MM.1S (cell line): ENCODE measurements around the gene KLHL13.
A peak's percentile ranks its signal among the peaks of the same experiment; 100 is the strongest.

Experiments used
- DNase-seq: peaks from one replicate; pipeline ENCODE4 v3.0.0-alpha.2; 2015
- H2AFZ ChIP-seq: fragments of 300-600 bp; sonication (generic); 2 replicates; pipeline ENCODE4 v1.6.0; 2016; ENCODE audit warnings: antibody characterized with exemption, low read length
- H3F3A ChIP-seq: fragments of 300-600 bp; sonication (generic); 2 replicates; pipeline ENCODE4 v1.6.1; 2016; ENCODE audit warnings: mild to moderate bottlenecking, antibody characterized with exemption, low read length, moderate library complexity, mixed read lengths; ENCODE audit not compliant: insufficient read depth
- H3K27ac ChIP-seq: fragments of 300-600 bp; sonication (generic); 2 replicates; pipeline ENCODE4 v1.5.1; 2016; ENCODE audit warnings: mild to moderate bottlenecking, low read length
- H3K27me3 ChIP-seq: fragments of 300-600 bp; sonication (generic); replicated peaks from 2 replicates; pipeline ENCODE4 v1.6.0; 2016; ENCODE audit warnings: low read length; ENCODE audit not compliant: insufficient read depth
- H3K36me3 ChIP-seq: fragments of 300-600 bp; sonication (generic); replicated peaks from 2 replicates; pipeline ENCODE4 v1.6.1; 2016; ENCODE audit warnings: mild to moderate bottlenecking, low read length, mixed read lengths; ENCODE audit not compliant: insufficient read depth
- H3K4me1 ChIP-seq: fragments of 300-600 bp; sonication (generic); 2 replicates; pipeline ENCODE4 v1.6.1; 2016; ENCODE audit warnings: low read length, mixed read lengths
- H3K4me2 ChIP-seq: fragments of 300-600 bp; sonication (generic); 2 replicates; pipeline ENCODE4 v1.6.0; 2016; ENCODE audit warnings: low read depth, low read length
- H3K4me3 ChIP-seq: fragments of 300-600 bp; sonication (generic); 2 replicates; pipeline ENCODE4 v1.5.1; 2016; ENCODE audit warnings: low read length, mixed read lengths
- H3K79me2 ChIP-seq: fragments of 300-600 bp; sonication (generic); 2 replicates; pipeline ENCODE4 v1.6.1; 2016; ENCODE audit warnings: mixed run types, low read length, mixed read lengths
- H3K9ac ChIP-seq: fragments of 300-600 bp; sonication (generic); 2 replicates; pipeline ENCODE4 v1.6.1; 2016; ENCODE audit warnings: low read length, mixed read lengths
- H3K9me2 ChIP-seq: fragments of 300-600 bp; sonication (generic); replicated peaks from 2 replicates; pipeline ENCODE4 v1.6.1; 2016; ENCODE audit warnings: mild to moderate bottlenecking, low read length, mixed read lengths; ENCODE audit not compliant: insufficient read depth
- H3K9me3 ChIP-seq: fragments of 300-600 bp; sonication (generic); replicated peaks from 2 replicates; pipeline ENCODE4 v1.6.1; 2016; ENCODE audit warnings: mild to moderate bottlenecking, low read length, mixed read lengths; ENCODE audit not compliant: insufficient read depth
- H4K20me1 ChIP-seq: fragments of 300-600 bp; sonication (generic); 2 replicates; pipeline ENCODE4 v1.6.1; 2016; ENCODE audit warnings: mild to moderate bottlenecking, low read length, moderate library complexity, mixed read lengths; ENCODE audit not compliant: insufficient read depth
- CTCF ChIP-seq: fragments of 300-600 bp; sonication (generic); IDR thresholded peaks from 2 replicates; pipeline ENCODE4 v1.5.1; 2016; ENCODE audit warnings: antibody characterized with exemption, low read length, mixed read lengths
- EZH2 ChIP-seq: fragments of 300-600 bp; sonication (generic); optimal IDR thresholded peaks from 2 replicates; pipeline ENCODE3; 2017; ENCODE audit warnings: low read depth, mild to moderate bottlenecking, antibody characterized with exemption, low read length, mixed read lengths
- EZH2phosphoT487 ChIP-seq: fragments of 300-600 bp; sonication (generic); IDR thresholded peaks from 2 replicates; pipeline ENCODE4 v1.6.1; 2018; ENCODE audit warnings: antibody characterized with exemption, low read length

KLHL13 gene

GRCh38 chrX:118000518-118000917 lies 116.1 kb downstream of the KLHL13 start:
- Histone ChIP-seq H3K27ac (no peak overlapping the region), H3F3A (no peaks in the 10 kb centered on the region), H3K9me3 (no peaks in the 10 kb centered on the region), H3K79me2 (no peaks in the 10 kb centered on the region), H4K20me1 (no peaks in the 10 kb centered on the region), H3K4me3 (no peak overlapping the region), H3K36me3 (no peaks in the 10 kb centered on the region), H3K9ac (no peak overlapping the region), H2AFZ (no peak overlapping the region), H3K9me2 (no peaks in the 10 kb centered on the region), H3K27me3 (no peaks in the 10 kb centered on the region), H3K4me2 (no peak overlapping the region), H3K4me1 (no peaks in the 10 kb centered on the region)
- TF ChIP-seq EZH2: no peak
- TF ChIP-seq CTCF: no peak
- no peak for TF ChIP-seq EZH2phosphoT487
- DNase-seq: no peak

- no peaks in the 10 kb centered on the region for H3K4me1 ChIP-seq
- H3K4me2 ChIP-seq: no peak overlapping the region
- H3K9me3 ChIP-seq: no peaks in the 10 kb centered on the region
- DNase-seq: no peak
- no peaks in the 10 kb centered on the region for H3F3A ChIP-seq
- no peak overlapping the region for H2AFZ ChIP-seq
- H3K4me3 ChIP-seq: no peak overlapping the region
- H3K27ac ChIP-seq: no peak overlapping the region
- H3K9me2 ChIP-seq: no peaks in the 10 kb centered on the region
- no peak for TF ChIP-seq CTCF
- no peak for TF ChIP-seq EZH2phosphoT487
- no peak for TF ChIP-seq EZH2
- H4K20me1 ChIP-seq: no peaks in the 10 kb centered on the region
- no peaks in the 10 kb centered on the region for H3K36me3 ChIP-seq
- no peaks in the 10 kb centered on the region for H3K79me2 ChIP-seq
- no peaks in the 10 kb centered on the region for H3K27me3 ChIP-seq
- H3K9ac ChIP-seq: no peak overlapping the region
These were observed 118.4 kb downstream of the KLHL13 start for GRCh38 chrX:117998171-117998570.

- no peaks in the 10 kb centered on the region for H3K27me3 ChIP-seq
- no peak overlapping the region for H3K4me2 ChIP-seq
- TF ChIP-seq EZH2 (no peak), CTCF (peak; percentile 12; the same call in 1 of the 2 replicates), EZH2phosphoT487 (no peak)
- no peak overlapping the region for H3K9ac ChIP-seq
- no peaks in the 10 kb centered on the region for H4K20me1 ChIP-seq
- H2AFZ ChIP-seq: no peak overlapping the region
- no peaks in the 10 kb centered on the region for H3K9me3 ChIP-seq
- no peaks in the 10 kb centered on the region for H3K9me2 ChIP-seq
- no peaks in the 10 kb centered on the region for H3K36me3 ChIP-seq
- H3F3A ChIP-seq: no peaks in the 10 kb centered on the region
- H3K4me3 ChIP-seq: no peak overlapping the region
- no peaks in the 10 kb centered on the region for H3K4me1 ChIP-seq
- no peak for DNase-seq
- no peaks in the 10 kb centered on the region for H3K79me2 ChIP-seq
- H3K27ac ChIP-seq: no peak overlapping the region
These were observed 119.6 kb downstream of the KLHL13 start for GRCh38 chrX:117996918-117997480.
